ENCODE measurements around the gene FLRT2.

The FLRT2 gene

DNA sequence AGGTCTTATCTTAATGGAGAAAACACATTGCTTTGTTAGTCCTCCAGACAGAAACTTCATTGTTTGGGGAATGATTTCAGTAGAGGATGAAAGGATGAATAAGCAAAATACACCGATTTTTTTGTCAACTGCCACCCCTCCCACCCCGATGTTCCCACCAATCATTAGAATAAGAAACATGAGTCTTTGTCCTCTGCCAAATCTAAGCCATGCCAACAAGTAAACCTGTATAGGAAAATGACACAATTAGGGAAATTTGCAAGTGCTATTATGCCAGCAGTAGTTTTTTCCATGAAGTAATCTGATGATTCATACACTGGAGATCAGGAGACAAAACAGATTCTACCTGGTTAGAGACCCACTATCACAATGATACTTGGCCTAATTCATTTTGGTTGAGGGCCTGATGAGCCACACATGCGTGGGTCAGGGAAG lies 35.9 kb downstream of the FLRT2 start:
- DNase-seq, result no peak

- DNase-seq, result no peak
Measured at GRCh38 chr14:85566603-85567002, 36.7 kb downstream of the FLRT2 start.

DNA sequence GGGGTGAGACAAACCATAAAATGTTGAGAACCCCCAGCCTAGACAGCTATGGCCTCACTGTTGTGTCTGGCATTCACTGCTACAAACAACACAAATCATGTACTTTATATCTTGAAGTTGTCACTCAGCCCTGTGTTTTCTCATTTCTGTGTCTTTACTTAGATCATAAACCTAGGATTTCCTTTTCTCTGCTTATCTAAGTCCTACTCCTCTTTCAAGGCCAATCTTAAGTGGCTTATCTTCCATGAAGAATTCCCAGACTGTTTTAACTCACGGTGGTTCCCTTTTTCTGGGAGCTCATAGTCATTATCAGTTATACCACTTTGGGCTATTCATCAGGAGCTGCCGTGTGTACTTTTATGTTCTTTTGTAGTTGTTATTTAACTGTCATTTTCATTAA lies 42.1 kb downstream of the FLRT2 start:
- no peak for DNase-seq

GRCh38 chr14:85572845-85573244 lies 42.9 kb downstream of the FLRT2 start:
- no peak for DNase-seq

DNA sequence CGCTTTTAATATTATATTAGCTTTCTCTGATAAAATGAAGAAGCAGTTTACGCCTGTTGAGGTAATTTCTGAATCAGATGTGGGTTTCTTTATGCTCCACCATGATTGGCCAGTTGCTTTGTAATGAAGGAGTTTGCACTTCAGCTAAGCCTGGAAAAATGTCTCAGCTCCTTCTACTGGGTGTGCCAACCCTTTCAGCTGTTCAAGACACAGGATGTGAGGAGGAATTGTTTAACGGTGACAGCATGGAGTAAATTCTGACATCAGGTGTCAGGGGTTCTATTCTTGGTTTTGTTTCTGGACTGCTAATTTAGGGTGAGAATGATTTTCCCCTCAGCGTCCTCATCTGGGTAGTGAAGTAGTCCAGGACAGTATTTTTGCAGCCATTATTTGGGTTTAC lies 43.5 kb downstream of the FLRT2 start:
- no peak for DNase-seq

DNA sequence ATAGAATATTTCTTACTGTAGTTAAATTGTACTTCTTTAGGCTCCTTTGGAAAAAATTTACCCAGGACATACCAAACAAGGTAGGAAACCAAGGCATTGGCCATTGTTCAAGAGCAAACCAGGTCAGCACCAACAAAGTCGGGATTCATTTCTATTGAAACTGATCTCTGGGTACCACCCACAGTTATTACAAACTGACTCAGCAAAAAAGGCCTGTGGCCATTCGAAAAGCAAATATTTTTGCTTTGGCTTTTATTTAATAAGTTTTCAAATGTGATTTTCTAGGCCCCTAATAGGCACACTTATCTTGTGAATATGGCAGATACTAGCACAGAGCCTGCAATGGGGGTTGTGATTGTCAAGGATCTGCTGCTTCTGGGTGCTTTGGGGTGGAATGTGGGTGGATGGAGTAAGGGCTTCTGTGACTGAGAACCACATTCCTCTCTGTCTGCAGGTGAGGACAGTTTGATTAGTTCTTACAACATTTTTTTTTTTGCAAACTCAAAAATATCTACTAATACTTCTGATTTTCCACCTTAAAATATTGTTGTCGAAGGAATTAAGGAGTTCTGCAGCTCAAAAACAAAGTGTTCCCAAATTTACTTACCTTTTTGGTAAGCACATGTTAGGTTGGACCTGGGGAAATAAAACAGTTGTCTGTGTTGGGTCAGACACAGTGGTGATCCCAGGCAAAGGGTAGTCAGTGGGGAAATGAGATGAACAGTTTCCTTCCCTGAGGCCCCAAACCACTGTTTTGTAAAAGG lies 45.1 kb downstream of the FLRT2 start:
- DNase-seq, result no peak

DNA sequence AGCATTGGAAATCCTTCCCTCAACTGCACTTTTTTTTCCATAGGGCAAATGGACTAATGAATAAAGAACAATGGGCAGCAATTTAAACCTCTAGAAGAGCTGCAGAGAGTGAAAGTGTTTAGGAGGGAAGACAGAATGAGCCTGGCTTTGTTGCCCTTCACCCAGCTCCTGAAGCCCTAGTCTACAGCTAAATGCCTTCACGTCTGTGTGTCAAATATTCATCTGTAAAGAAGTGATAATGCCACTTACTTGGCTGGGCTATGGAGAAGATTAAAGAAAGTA lies 45.6 kb downstream of the FLRT2 start:
- no peak for DNase-seq

DNA sequence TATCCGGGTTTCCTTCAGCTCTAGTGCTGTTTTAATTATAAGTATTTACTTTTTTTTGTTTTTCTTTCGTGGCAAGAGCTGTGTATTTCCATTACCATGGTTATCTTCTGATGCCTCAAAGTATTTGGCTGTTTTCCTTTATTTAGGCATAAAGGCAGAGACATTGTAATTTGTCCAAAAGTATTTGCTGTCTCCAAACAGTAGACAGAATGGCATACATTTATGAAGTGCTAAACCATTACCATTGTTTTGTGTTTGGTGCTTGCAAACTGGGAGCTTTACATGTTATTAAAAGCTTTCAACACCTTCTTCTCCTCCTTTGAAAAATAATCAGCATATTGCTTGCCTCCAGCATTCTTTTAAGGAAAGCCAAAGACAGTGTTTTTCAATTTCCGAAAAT lies 46.3 kb downstream of the FLRT2 start:
- no peak for DNase-seq

DNA sequence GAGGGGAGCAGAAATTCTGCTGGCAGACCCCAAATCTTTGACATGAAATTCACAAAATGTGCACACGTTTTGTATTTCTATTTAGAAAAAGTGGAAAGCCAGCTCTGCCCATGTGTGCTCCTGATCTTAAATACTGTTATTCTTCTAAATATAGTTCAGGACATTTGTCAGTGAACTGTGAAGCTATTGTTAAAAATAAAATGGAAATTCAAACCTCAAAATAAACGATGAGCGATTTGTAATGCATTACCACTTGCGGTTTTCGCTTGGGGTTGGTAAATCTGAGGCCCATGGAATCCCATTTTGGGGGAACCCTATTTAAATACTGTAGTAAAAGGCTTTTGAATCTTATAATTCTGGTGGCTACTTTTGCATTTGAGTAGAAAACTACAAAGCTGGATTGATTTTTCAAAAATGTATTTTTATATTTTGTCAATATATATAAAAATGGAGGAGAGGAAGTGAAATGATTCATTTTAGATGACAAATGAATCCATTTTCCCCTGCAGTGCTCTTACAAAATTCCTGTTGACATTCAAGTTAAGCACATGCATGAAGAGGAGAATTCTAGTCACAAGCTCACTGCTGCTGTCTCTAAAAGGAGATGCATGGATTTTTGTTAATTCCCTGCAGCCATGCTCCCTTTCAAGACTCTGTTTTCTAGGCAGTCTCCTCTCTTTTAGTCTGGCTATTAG lies 47.1 kb downstream of the FLRT2 start:
- no peak for DNase-seq

DNA sequence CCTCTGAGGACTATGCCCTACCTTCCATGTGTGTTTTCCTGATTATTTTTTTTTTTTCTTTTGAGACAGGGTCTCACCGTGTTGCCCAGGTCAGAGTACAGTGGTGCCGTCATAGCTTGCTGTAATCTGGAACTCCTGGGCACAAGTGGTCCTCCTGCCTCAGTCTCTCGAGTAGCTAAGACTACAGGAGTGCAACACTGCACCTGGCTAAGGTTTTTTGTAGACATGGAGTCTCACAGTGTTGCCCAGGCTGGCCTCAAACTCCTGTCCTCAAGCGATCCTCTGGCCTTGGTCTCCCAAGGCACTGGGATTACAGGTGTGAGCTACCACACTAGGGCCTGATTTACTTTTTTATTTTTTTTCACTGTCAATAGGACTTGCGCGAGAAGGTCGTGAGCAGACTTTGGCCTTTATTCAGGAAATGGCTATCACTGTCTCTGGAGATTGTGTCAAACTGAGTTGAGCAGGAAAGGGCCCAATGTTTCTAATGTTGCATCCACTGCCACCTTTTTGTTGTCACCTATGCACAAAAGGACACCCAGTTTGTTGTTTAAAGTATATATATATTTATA lies 47.7 kb downstream of the FLRT2 start:
- DNase-seq, result no peak

GRCh38 chr14:85578357-85578756 lies 48.4 kb downstream of the FLRT2 start:
- no peak for DNase-seq

DNA sequence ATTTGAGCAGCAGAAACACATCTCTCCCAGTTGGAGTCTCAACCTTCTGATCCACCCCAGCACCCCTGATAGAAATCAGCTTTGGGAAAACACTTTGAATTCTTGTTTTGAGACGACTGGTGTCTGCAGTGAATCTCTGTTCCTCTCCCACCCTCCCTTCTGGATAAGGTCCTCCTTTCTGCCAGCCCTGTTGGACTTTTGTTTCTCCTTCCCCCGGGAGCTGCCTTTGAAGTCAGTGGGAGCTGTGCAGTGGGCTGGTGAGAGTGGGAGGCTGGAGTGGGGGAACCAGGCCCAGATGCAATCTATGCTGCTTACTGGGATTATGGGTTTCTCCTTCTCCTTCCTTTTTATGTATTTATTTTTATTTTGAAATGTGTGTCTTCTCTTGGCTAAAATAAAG lies 49.0 kb downstream of the FLRT2 start:
- no peak for DNase-seq

DNA sequence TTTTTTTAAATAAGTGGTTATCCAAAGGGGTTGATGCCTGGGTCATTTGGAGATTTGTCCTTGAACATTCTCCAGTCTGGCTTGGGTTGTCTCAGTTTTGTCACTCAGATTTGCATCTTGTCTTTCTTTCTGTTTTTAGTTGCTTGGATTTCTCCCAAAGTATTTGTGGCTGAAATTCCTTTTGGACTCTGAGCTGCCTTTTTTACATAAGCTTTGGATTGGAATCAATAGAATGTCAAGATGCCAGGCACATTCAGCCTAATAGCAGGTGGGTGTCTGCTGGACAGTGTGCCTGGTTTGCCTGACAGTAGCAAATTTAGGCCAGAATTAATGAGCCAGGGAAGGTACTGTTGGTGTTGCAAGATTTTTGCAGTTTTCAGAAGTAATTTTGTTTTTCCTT lies 50.0 kb downstream of the FLRT2 start:
- DNase-seq, result no peak

GRCh38 chr14:85580536-85581140 lies 50.7 kb downstream of the FLRT2 start:
- DNase-seq, result no peak

GRCh38 chr14:85581691-85582090 lies 51.7 kb downstream of the FLRT2 start:
- no peak for DNase-seq

DNA sequence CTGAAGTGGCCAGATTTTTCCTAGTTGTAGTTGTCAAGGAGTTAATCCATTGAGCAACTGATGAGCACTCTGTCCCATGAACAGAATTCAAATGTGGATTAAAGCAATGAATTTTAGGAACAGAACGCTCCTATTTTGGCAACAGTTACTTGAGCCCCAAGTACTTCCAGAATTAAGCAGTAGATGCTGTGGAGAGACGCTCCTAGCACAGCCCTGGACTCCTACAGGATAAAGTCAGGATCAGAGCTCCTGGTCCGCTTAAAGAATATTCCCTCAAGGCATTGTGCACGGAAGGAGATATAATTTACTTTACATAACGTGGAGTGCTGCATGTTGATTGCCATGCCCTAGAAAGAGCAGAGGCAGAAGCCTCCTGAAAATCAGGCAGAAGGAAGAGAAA lies 53.4 kb downstream of the FLRT2 start:
- DNase-seq, result peak in 1 of 2 donors; percentile 26

DNA sequence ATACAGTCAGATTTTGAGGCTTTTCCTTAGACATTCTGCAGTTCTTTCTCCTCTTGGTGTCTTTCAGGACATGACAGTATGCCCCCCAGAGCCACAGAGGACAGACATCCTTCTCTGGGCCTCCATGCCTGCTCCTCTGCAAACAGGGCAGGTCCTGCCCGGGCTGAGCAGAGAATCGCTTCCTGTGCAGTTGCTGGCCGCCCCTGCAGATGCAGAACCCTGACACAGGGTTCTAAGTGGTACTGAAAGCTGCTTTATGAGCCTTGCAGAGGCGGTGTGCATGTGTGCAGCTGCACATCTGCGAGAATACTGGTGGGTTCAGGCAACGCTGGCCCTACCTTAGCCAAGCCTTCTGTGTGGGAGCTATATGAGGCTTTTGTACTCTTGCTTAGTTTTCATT lies 54.5 kb downstream of the FLRT2 start:
- DNase-seq, result no peak

DNA sequence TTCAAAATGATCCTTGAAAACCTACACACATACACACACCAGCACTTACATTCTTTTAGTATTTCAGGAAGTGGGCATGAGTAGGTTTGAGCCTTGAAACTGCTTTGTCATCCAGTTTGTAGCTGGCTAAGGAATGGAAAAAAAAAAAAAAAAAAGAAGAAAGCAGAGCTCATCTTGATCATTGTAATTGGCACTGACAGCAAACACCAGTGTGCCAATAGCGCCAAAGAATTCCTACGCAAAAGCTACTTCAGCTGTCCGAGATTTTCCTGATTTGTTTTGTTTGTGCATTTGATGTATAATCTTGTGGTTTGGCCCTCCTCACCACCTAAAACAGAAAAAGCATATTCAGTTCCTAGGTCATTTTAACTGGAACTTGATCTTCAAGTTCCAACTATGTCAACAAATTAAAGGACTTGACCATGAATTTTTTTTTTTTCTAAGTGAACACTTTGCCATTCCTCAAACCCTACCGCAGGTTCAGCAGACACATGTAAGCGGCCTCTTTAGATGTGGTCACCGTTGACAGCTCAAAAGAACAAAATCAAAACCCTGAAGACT lies 57.3 kb downstream of the FLRT2 start:
- DNase-seq, result no peak

DNA sequence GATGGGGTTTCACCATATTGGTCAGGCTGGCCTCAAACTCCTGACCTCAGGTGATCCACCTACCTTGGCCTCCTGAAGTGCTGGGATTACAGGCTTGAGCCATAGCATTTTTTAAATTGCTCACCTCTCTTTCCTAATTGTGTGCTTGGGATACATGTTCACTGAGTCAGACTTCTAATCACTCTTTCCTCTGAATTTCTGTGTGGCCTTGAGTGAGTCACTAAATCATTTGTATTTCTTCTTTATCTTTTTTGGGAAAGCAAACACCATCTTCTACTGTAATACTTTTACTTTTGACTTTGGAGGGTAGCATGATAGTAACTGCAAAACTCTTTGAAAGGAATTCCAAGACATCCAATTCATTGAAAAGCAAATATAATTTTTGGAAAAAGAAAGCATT lies 60.8 kb downstream of the FLRT2 start:
- no peak for DNase-seq

DNA sequence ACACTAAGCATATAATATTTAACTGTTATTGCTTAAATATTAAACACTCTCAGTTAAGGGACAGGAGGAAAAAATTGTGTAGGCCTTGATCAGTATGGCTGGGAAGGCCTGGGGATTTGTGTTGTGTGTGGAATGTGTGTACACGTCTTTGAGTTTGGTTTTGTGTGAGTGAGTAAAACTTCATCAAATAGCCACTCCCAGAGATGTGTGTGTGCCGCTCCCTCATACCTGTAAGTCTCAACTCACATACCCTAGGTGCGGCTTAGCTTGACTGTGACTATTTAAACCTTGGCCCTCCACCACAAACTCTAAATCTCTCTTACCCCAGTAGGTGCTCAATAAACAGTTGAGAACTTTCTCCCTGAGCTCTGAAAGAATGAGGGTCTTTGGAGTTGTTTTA lies 64.3 kb downstream of the FLRT2 start:
- no peak for DNase-seq

GRCh38 chr14:85595981-85596380 lies 66.0 kb downstream of the FLRT2 start:
- no peak for DNase-seq

- no peak for DNase-seq
Measured at GRCh38 chr14:85596562-85596961, 66.6 kb downstream of the FLRT2 start.

DNA sequence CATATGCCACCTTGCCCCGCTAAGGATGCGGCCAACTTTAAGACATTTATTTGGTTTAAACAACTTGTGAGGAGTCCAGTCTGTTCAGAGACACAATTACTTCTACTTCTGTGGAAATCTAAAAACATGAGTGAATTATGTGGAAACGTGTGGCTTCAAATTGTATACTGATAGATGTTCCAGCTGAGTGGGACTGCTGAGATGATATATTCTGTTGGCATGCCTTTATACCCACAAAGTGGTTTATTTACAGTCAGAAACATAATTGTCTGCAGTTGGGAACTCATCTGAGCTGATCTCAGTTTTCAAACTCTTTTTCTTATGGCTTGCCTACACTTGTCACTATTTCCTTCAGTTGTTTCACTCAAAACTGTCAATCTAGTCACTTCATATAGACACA lies 67.8 kb downstream of the FLRT2 start:
- no peak for DNase-seq

DNA sequence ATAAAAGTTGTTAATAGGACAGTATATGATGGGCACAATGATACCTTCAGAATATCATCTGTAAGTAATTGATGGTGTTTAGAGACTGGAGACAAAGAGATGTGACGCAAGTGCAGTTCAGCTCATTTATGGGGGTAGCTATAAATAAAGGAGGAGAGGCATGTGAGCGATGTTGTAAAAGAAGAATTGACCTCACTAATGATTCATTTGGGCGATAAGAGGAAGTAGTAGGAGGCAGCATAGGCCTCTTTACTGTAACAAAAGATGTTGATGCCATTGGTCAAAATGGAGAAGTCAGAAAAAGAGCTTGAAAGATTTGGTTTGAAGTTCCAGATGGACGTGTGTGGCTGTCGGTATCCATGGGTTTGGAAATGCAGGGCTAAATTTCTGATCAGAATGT lies 70.0 kb downstream of the FLRT2 start:
- no peak for DNase-seq

All from hippocampal formation (tissue), 2 donors.